ENCODE measurements around the gene AHI1.

- no peak for TF ChIP-seq GATA1 (IDR thresholded peaks at IDR 0.05; ENCODE audit: low read depth, low read length)
- no peak for TF ChIP-seq POLR2A (IDR thresholded peaks at IDR 0.05; ENCODE audit: low read length)
These were observed 166.5 kb downstream of the AHI1 start for GRCh38 chr6:135331002-135331401.
